ENCODE results near the gene ALKBH1. TPM values are rescaled to one million over a fixed set of nuclear protein-coding genes. Genes with fewer than 3 reads are reported as not detected.
A peak's percentile ranks its signal among the peaks of the same experiment; 100 is the strongest.

ALKBH1 gene
- total and polyA plus RNA-seq, 2 donors (not counting 3 experiments of a cell fraction or from before 2014, with no cell fraction given) = 10.2 to 14.8 TPM

- H2AFZ ChIP-seq (ENCODE audit: low read depth, low read length) = no peak overlapping the region
- no peaks in the 10 kb centered on the region for H3K9me1 ChIP-seq (replicated peaks; ENCODE audit: control insufficient read depth, extremely low read depth, insufficient read depth, low read length)
- no peaks in the 10 kb centered on the region for H3K27me3 ChIP-seq (ENCODE audit: control insufficient read depth in 2 of 2, insufficient read depth in 2 of 2, low read length in 2 of 2)
- H4K20me1 ChIP-seq (replicated peaks; ENCODE audit: control insufficient read depth, extremely low read depth, insufficient read depth, low read length) = no peaks in the 10 kb centered on the region
- peaks cover 14 to 19% of the 10 kb centered on the region in 2 experiments for H3K36me3 ChIP-seq (ENCODE audit: control insufficient read depth in 2 of 2, extremely low read depth in 1 of 2, insufficient read depth in 2 of 2, low read length in 2 of 2)
- peaks cover 21% of the 10 kb centered on the region for H3K4me1 ChIP-seq (ENCODE audit: control insufficient read depth, extremely low read depth, insufficient read depth, low read length)
- ChIA-PET POLR2A (no interaction called here), CTCF (no interaction called here)
- dilution Hi-C loops (cut with MboI; ENCODE audit: extremely low pct_ligation_motif_present, low sequenced_read_pairs) (no loop called here), intact Hi-C loops (cut with micrococcal nuclease) (loop anchor here (1.0 to 10.0 kb wide), 4 partner anchors 52 to 388 kb away; partner anchors contain the start of genes AHSA1, POMT2 and SNW1)
- peak overlapping the region; percentile 76 for H3K4me2 ChIP-seq (ENCODE audit: insufficient read depth, low read length)
- peak overlapping the region; percentile 87 for H3K9ac ChIP-seq (replicated peaks; ENCODE audit: extremely low read depth, insufficient read depth, low read length)
- H3K79me2 ChIP-seq (ENCODE audit: control insufficient read depth, insufficient read depth, low read length) = peaks cover 60% of the 10 kb centered on the region
- no peaks in the 10 kb centered on the region for H3K9me3 ChIP-seq (replicated peaks; ENCODE audit: control insufficient read depth, insufficient read depth, low read length)
- DNase-seq (ENCODE audit: low read depth, low spot score) (no peak), FAIRE-seq (peak; percentile 15)
- BruUV-seq (replicated peaks) = no TSS peak
- H3K27ac ChIP-seq (ENCODE audit: insufficient read depth, low read depth, low read length) = peak overlapping the region; percentile 19
- H3K4me3 ChIP-seq (replicated peaks in 1 of 3; ENCODE audit: insufficient read depth in 1 of 3, low read depth in 1 of 3, low read length in 3 of 3) = peak overlapping the region; percentile 44 to 98 (median 98)
- TF ChIP-seq MYC (IDR thresholded peaks at IDR 0.05; ENCODE audit: low read depth, low read length) = no peak
- TF ChIP-seq FOS (IDR thresholded peaks at IDR 0.05; ENCODE audit: borderline replicate concordance, insufficient read depth, low read length) = no peak
- TF ChIP-seq EZH2 (IDR thresholded peaks at IDR 0.05; ENCODE audit: borderline replicate concordance, low read depth, low read length, severe bottlenecking) = no peak
- no peak for TF ChIP-seq MAX (IDR thresholded peaks at IDR 0.05; ENCODE audit: insufficient read depth, insufficient read length)
- no peak for TF ChIP-seq POLR2AphosphoS5 (IDR thresholded peaks at IDR 0.05; ENCODE audit: insufficient read depth, low read depth, low read length)
- TF ChIP-seq GATA2 (IDR thresholded peaks at IDR 0.05; ENCODE audit: insufficient read depth, insufficient read length, low read depth, low read length) = no peak
- no peak for TF ChIP-seq POLR2A (IDR thresholded peaks at IDR 0.05; ENCODE audit: low read depth, low read length)
- TF ChIP-seq JUN (IDR thresholded peaks at IDR 0.05; ENCODE audit: borderline replicate concordance, insufficient read depth, insufficient read length, low read depth) = no peak
- TF ChIP-seq CTCF (IDR thresholded peaks at IDR 0.05; ENCODE audit: extremely low read depth in 1 of 2, insufficient read depth in 1 of 2, low read depth in 1 of 2, low read length in 2 of 2) = no peak
Observed at GRCh38 chr14:77708749-77709148, 926 bp upstream of the ALKBH1 start.

All from endothelial cell of umbilical vein (primary cell).